Right atrium auricular region (tissue), 2 donors: ENCODE data around the gene LARP6. TPM values are rescaled to one million over a fixed set of nuclear protein-coding genes. Genes with fewer than 3 reads are reported as not detected.

Experiments
- DNase-seq: peaks from one replicate; pipeline ENCODE4 v3.0.0-alpha.2; 2019; ENCODE audit warnings: low spot score
- H3K27ac ChIP-seq, 2 donors: fragments of 200-600 bp; sonication (generic); 1 replicate in 1 of 2; 2 replicates in 1 of 2; pipeline ENCODE4 v1.5.1; 2016 to 2019
- H3K27me3 ChIP-seq, 2 donors: fragments of 200-600 bp; sonication (generic); one replicate each; pipeline versions ENCODE4 v1.5.1 to v1.6.0; 2017 to 2019
- H3K36me3 ChIP-seq: fragments of 200-600 bp; sonication (generic); one replicate; pipeline ENCODE4 v1.5.1; 2016
- H3K4me1 ChIP-seq, 2 donors: fragments of 200-600 bp; sonication (generic); one replicate each; pipeline versions ENCODE4 v1.5.1 to v1.6.0; 2017 to 2019
- H3K4me3 ChIP-seq, 2 donors: fragments of 200-600 bp; sonication (generic); 1 replicate in 1 of 2; 2 replicates in 1 of 2; pipeline ENCODE4 v1.5.1; 2017 to 2019; ENCODE audit warnings: mild to moderate bottlenecking in 1 of 2, moderate library complexity in 1 of 2
- H3K9me3 ChIP-seq, 2 donors: fragments of 200-600 bp; sonication (generic); one replicate each; pipeline ENCODE4 v1.5.1; 2019
- CTCF ChIP-seq, 2 donors: fragments of 200-600 bp; sonication (generic); IDR thresholded peaks; one replicate each; pipeline ENCODE4 v1.5.1; 2019; ENCODE audit warnings: antibody characterized with exemption in 2 of 2
- total RNA-seq, 2 donors: library from RNA; depleted of rRNA; stranded (reverse); fragments of >200 nt; gene quantifications; one replicate each; pipeline ENCODE4 v1.1.0, GENCODE V29; 2016

The LARP6 gene
- total RNA-seq, 2 donors from 2014 or later: 20.2 to 57.8 TPM

DNA sequence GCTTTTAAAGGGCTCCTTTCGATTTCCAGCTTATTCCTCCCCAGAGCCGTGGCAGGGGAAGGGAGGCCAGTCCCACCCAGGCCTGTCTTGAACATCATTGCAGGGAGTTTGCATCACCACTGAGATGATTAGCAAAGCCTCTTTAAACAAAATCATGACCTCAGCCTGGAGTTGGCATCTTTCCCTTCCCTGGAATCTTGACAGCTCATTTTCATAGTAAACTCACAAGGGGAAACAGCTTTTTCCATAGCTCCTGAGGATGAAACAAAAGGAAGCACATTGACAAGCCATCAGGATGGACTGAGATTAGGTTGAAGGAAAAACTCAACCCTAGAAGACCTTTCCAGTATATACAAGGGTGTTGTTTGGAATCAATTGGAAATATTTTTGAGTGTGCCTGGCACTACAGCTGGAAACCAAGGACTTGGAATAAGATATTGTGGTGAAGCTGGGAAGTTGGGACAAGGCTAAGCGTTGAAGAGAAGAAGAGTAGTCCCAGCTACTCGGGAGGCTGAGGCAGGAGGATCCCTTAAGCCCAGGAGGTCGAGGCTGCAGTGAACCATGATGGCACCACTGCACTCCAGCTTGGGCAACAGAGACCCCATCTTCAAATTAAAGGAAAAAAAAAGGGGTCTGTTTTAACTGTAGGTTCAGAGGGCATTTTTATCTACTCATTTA is 3.1 kb upstream of the LARP6 start:
- Histone ChIP-seq H3K9me3 (no peaks in the 10 kb centered on the region), H3K4me3 (no peak overlapping the region), H3K27me3 (no peaks in the 10 kb centered on the region), H3K4me1 (peaks cover 0 to 51% of the 10 kb centered on the region in 2 donors), H3K36me3 (no peaks in the 10 kb centered on the region), H3K27ac (peak overlapping the region; percentile 71 to 78)
- peak; percentile 95 for DNase-seq
- no peak for TF ChIP-seq CTCF (IDR thresholded peaks at IDR 0.05)

DNA sequence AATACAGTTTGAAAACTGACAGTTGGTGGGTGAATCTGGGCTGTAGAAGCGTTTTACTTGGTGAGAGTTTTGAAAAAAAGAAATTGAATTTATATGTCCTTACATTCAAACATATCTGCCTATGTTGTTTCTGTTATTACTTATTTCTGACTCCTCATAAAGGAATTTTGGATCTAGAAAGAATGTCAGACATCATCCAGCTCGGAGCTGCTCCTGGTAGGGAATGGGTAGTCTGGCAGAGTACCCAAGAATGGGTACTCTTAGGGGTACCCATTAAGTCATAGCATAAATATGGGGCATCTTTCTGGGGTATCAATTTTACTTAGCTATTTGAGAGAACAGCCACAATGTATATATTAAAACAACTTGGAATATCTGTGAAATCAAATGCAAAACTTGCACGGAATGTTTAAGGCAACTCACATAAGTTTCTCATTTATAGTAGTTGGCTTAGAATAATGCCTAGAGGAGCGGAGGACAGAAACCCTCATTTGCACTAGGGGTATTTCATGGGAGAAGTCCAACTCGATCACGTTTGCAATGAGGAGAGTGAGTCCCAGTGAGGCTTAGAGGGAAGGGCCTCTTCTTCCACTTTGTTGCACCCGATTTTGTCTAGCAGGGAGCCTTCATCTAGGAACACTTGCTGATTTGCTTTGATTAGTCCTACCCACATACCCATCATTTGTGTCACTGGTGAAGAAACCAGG is 2.4 kb upstream of the LARP6 start:
- Histone ChIP-seq H3K27me3 (no peaks in the 10 kb centered on the region), H3K9me3 (no peaks in the 10 kb centered on the region), H3K4me1 (peaks cover 0 to 55% of the 10 kb centered on the region in 2 donors), H3K4me3 (no peak overlapping the region), H3K27ac (peak overlapping the region; percentile 71 to 78), H3K36me3 (no peaks in the 10 kb centered on the region)
- no peak for TF ChIP-seq CTCF (IDR thresholded peaks at IDR 0.05)
- no peak for DNase-seq

GRCh38 chr15:70855764-70856163 is 1.8 kb upstream of the LARP6 start:
- no peak for TF ChIP-seq CTCF (IDR thresholded peaks at IDR 0.05)
- Histone ChIP-seq H3K27ac (peak overlapping the region; percentile 71 to 97), H3K4me3 (no peak overlapping the region), H3K36me3 (peaks cover 4% of the 10 kb centered on the region), H3K27me3 (no peaks in the 10 kb centered on the region), H3K4me1 (peaks cover 0 to 55% of the 10 kb centered on the region in 2 donors), H3K9me3 (no peaks in the 10 kb centered on the region)
- DNase-seq: no peak

DNA sequence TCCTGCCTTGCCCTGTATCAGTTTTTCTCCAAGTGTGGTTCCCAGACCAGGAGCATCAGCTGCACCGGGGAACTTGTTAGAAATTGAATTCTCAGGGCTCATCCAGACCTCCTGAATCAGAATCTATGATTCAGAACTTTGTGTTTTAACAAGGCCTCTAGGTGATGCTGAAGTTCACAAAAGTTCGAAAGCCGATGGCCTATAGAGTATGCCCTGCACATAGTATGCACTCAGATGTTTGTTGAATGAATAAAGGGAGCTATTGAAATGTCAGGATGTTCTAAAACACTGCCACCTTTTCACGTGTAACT is 664 bp upstream of the LARP6 start:
- H3K4me1 ChIP-seq: peaks cover 0 to 55% of the 10 kb centered on the region in 2 donors

DNA sequence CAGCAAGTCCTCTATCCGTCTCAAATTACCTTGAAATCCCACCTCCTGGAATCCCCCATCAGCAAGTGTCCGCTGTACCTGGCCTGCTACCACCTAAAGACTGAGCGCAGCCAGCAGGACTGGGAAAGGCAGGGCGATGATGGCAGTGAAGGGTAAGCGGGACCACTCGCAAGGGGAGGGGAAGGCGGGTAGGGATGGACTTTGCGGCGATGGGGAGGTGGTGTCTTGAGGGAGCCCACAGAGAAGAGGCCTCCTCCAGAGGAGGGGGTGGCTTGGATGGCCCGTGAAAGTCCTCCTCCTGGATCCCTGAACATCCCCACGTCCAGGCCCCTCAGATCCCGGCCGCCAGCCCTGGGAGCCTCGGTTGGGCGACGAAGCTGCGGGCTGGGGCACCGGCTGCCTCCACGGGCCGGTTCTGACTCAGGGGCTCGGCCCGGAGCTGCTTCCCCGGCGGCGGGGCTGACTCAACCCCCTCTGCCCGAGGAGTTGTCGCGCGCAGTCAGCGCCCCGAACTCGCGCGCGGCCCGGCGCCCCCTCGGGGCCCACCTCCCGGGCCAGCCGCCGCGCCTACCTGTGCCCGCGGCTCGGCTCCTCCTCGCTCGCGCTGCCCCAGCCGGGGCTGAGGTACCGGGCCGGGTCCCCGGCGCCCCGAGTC is 512 bp downstream of the LARP6 start:
- no peak for TF ChIP-seq CTCF (IDR thresholded peaks at IDR 0.05)
- H3K27ac ChIP-seq: peak overlapping the region; percentile 86 to 97
- DNase-seq: no peak
- peaks cover 9% of the 10 kb centered on the region for H3K36me3 ChIP-seq
- peaks cover 0 to 45% of the 10 kb centered on the region in 2 donors for H3K4me1 ChIP-seq
- no peaks in the 10 kb centered on the region for H3K27me3 ChIP-seq
- peak overlapping the region; percentile 81 to 84 for H3K4me3 ChIP-seq
- H3K9me3 ChIP-seq: no peaks in the 10 kb centered on the region

More for the DNA sequence above, 664 bp upstream of the LARP6 start:
- no peaks in the 10 kb centered on the region for H3K9me3 ChIP-seq
- peak in 1 of 2 donors; percentile 45 for TF ChIP-seq CTCF (IDR thresholded peaks at IDR 0.05)
- H3K4me3 ChIP-seq: peak overlapping the region; percentile 81 to 84
- peaks cover 9% of the 10 kb centered on the region for H3K36me3 ChIP-seq
- H3K27ac ChIP-seq: peak overlapping the region; percentile 86 to 97
- DNase-seq: no peak
- H3K27me3 ChIP-seq: no peaks in the 10 kb centered on the region
